ENCODE data around the gene HDAC7. TPM values are rescaled to one million over a fixed set of nuclear protein-coding genes. Genes with fewer than 3 reads are reported as not detected.

Gene HDAC7
- total RNA-seq, 1 donor from 2014 or later: 126 TPM

- ATAC-seq (ENCODE audit: low read depth) (no peak), DNase-seq (no peak)
- TF ChIP-seq CTCF (IDR thresholded peaks at IDR 0.05): no peak
- POLR2A ChIA-PET: interaction anchor here (0.5 to 4.5 kb wide), 3 partner anchors 14 to 47 kb away, joined by 3 to 48 read pairs (median 6); no protein-coding TSS in a partner anchor
- Mint-ChIP-seq H3K27me3 (no peaks in the 10 kb centered on the region), H3K36me3 (ENCODE audit: low read depth) (no peaks in the 10 kb centered on the region), H3K27ac (no peak overlapping the region), H3K4me1 (peaks cover 10% of the 10 kb centered on the region), H3K9me3 (no peaks in the 10 kb centered on the region), H3K4me3 (no peak overlapping the region)
- CTCF ChIA-PET: interaction anchor here (0.8 to 11.7 kb wide), 10 partner anchors 7 to 117 kb away, joined by 3 to 416 read pairs (median 18); partner anchors contain the start of genes RAPGEF3 and RPAP3
- intact Hi-C loops (cut with micrococcal nuclease): no loop called here
Observed at GRCh38 chr12:47769234-47770085, 50.2 kb downstream of the HDAC7 start.

- H3K9me3 Mint-ChIP-seq: no peaks in the 10 kb centered on the region
- no peak overlapping the region for H3K4me3 Mint-ChIP-seq
- H3K36me3 Mint-ChIP-seq (ENCODE audit: low read depth): no peaks in the 10 kb centered on the region
- no peak for DNase-seq
- peaks cover 12% of the 10 kb centered on the region for H3K4me1 Mint-ChIP-seq
- intact Hi-C loops (cut with micrococcal nuclease): no loop called here
- H3K27me3 Mint-ChIP-seq: no peaks in the 10 kb centered on the region
- no peak for TF ChIP-seq CTCF (IDR thresholded peaks at IDR 0.05)
- POLR2A ChIA-PET: interaction anchor here (1.4 to 4.5 kb wide), 4 partner anchors 10 to 44 kb away, joined by 4 to 48 read pairs (median 6); partner anchors contain the start of gene RAPGEF3
- no peak overlapping the region for H3K27ac Mint-ChIP-seq
- CTCF ChIA-PET: interaction anchor here (0.8 to 11.7 kb wide), 13 partner anchors 12 to 736 kb away, joined by 3 to 416 read pairs (median 13); partner anchors contain the start of genes ENDOU, RAPGEF3 and RPAP3
- no peak for ATAC-seq (ENCODE audit: low read depth)
Observed at GRCh38 chr12:47768323-47768811, 51.3 kb downstream of the HDAC7 start.

GRCh38 chr12:47767216-47767724 lies 52.4 kb downstream of the HDAC7 start:
- no peak for TF ChIP-seq CTCF (IDR thresholded peaks at IDR 0.05)
- ATAC-seq (ENCODE audit: low read depth) (peak; percentile 84), DNase-seq (peak; percentile 52)
- CTCF ChIA-PET: interaction anchor here (0.6 to 11.7 kb wide), 25 partner anchors 8 to 735 kb away, joined by 3 to 416 read pairs (median 6); partner anchors contain the start of genes ENDOU, RAPGEF3 and RPAP3
- Mint-ChIP-seq H3K27ac (no peak overlapping the region), H3K36me3 (ENCODE audit: low read depth) (no peaks in the 10 kb centered on the region), H3K27me3 (no peaks in the 10 kb centered on the region), H3K4me3 (no peak overlapping the region), H3K4me1 (peaks cover 9% of the 10 kb centered on the region), H3K9me3 (no peaks in the 10 kb centered on the region)
- intact Hi-C loops (cut with micrococcal nuclease): loop anchor here (1.0 kb wide), 3 partner anchors 25 to 70 kb away; no protein-coding TSS in a partner anchor
- POLR2A ChIA-PET: interaction anchor here (0.8 to 4.5 kb wide), 9 partner anchors 9 to 73 kb away, joined by 3 to 48 read pairs (median 4); partner anchors contain the start of genes ENDOU, RAPGEF3 and RPAP3

- Mint-ChIP-seq H3K4me1 (peaks cover 9% of the 10 kb centered on the region), H3K9me3 (no peaks in the 10 kb centered on the region), H3K4me3 (no peak overlapping the region), H3K27me3 (no peaks in the 10 kb centered on the region), H3K27ac (no peak overlapping the region), H3K36me3 (ENCODE audit: low read depth) (no peaks in the 10 kb centered on the region)
- no peak for DNase-seq
- no peak for ATAC-seq (ENCODE audit: low read depth)
- intact Hi-C loops (cut with micrococcal nuclease): loop anchor here (1.0 kb wide), 3 partner anchors 24 to 71 kb away; no protein-coding TSS in a partner anchor
- TF ChIP-seq CTCF (IDR thresholded peaks at IDR 0.05): no peak
- ChIA-PET CTCF (interaction anchor here (0.7 to 11.7 kb wide), 24 partner anchors 9 to 734 kb away, joined by 3 to 416 read pairs (median 6); partner anchors contain the start of genes ENDOU, RAPGEF3 and RPAP3), POLR2A (interaction anchor here (0.8 to 4.5 kb wide), 10 partner anchors 8 to 74 kb away, joined by 3 to 48 read pairs (median 4); partner anchors contain the start of genes ENDOU, RAPGEF3 and RPAP3)
Observed at GRCh38 chr12:47766502-47767215, 53.0 kb downstream of the HDAC7 start.

Data from activated B cell treated with CpG ODN at 0.5 μM for 24 hours (primary cell).